ENCODE results near the gene RICTOR.

RICTOR gene

DNA sequence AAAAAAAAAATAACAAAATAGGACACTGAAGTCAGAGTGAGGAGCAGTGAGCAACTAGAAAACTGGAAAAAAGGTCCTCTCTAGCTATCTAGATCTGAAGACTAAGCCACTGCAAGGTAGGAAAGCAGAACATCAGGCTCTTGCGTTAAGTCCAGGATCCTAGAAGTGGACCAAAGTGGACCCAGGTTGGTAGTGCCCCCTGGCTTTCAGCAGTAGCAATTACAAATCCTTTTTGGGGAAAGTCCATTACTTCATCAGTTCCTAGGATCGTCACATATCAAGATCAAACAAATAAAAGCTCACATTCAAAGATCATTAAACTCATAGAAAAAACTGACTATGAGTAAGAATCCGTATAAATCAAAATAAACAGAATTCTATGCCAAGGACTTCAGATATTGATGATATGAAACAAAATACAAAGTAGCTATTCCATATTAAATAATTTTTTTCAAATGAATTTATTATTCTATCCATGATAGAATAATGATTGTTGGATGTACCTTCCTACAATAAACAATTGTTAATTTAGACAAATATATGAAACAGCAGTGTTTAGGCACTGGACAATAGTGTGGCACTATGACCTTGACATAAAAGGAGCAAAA, 6.5 kb upstream of the RICTOR start:
- H3K4me3 ChIP-seq (ENCODE audit: low read depth, low read length) = no peak overlapping the region
- no peaks in the 10 kb centered on the region for H3K36me3 ChIP-seq (replicated peaks)
- TF ChIP-seq, protein P1, sequence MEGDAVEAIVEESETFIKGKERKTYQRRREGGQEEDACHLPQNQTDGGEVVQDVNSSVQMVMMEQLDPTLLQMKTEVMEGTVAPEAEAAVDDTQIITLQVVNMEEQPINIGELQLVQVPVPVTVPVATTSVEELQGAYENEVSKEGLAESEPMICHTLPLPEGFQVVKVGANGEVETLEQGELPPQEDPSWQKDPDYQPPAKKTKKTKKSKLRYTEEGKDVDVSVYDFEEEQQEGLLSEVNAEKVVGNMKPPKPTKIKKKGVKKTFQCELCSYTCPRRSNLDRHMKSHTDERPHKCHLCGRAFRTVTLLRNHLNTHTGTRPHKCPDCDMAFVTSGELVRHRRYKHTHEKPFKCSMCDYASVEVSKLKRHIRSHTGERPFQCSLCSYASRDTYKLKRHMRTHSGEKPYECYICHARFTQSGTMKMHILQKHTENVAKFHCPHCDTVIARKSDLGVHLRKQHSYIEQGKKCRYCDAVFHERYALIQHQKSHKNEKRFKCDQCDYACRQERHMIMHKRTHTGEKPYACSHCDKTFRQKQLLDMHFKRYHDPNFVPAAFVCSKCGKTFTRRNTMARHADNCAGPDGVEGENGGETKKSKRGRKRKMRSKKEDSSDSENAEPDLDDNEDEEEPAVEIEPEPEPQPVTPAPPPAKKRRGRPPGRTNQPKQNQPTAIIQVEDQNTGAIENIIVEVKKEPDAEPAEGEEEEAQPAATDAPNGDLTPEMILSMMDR (IDR thresholded peaks at IDR 0.05; ENCODE audit: low read depth, low read length, missing control alignments) = peak; percentile 86
- DNase-seq = peak; percentile 25
- in situ Hi-C loops (cut with HindIII; ENCODE audit: low pct_ligation_motif_present, low sequenced_read_pairs) = no loop called here
- H3K27me3 ChIP-seq (replicated peaks) = no peaks in the 10 kb centered on the region
- H3K27ac ChIP-seq = no peak overlapping the region

DNA sequence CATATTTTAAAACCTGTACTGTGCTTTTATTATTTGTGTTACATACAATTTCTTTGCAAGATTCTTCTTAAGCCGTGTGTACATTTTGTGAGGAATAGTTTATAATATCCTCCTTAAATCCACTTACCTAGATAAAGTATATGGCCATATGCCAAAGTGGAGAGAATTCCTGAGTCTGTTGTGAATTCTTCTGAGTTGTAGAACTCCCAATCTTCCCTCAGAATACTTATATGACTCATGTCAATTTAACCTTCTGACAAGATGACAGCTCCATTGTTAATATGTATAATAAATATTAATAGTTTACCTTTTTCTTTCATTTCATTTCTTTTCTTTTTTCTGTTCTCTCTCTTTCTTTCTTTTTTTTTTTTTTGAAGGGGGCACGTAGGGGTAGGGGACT, 6.0 kb upstream of the RICTOR start:
- TF ChIP-seq, protein P1 (IDR thresholded peaks at IDR 0.05; ENCODE audit: low read depth, low read length, missing control alignments) = no peak
- Histone ChIP-seq H3K27ac (no peak overlapping the region), H3K27me3 (replicated peaks) (no peaks in the 10 kb centered on the region), H3K36me3 (replicated peaks) (no peaks in the 10 kb centered on the region), H3K4me3 (ENCODE audit: low read depth, low read length) (no peak overlapping the region)
- in situ Hi-C loops (cut with HindIII; ENCODE audit: low pct_ligation_motif_present, low sequenced_read_pairs) = no loop called here
- no peak for DNase-seq

DNA sequence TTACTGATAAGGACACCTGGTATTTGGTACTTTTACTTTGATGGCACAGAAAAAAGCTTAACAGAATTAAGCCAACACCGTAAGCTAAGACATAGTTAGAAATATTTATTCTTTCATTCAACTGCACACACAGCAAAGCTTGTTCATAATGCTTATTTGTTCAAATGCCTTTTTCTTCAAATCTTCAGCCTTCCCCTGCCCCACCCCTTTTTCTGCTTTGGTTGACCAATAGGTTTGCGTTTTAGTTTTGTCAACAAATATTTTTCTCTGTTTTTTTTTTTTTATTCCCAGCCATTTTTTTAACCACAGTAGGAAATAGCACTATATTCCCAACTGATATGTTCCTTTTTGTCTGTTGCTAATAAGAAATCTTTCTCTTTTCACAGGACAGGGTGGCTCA, 4.9 kb upstream of the RICTOR start:
- in situ Hi-C loops (cut with HindIII; ENCODE audit: low pct_ligation_motif_present, low sequenced_read_pairs) = no loop called here
- DNase-seq = no peak
- Histone ChIP-seq H3K4me3 (ENCODE audit: low read depth, low read length) (no peak overlapping the region), H3K27ac (no peak overlapping the region), H3K27me3 (replicated peaks) (no peaks in the 10 kb centered on the region), H3K36me3 (replicated peaks) (no peaks in the 10 kb centered on the region)
- TF ChIP-seq, protein P1 (IDR thresholded peaks at IDR 0.05; ENCODE audit: low read depth, low read length, missing control alignments) = no peak

DNA sequence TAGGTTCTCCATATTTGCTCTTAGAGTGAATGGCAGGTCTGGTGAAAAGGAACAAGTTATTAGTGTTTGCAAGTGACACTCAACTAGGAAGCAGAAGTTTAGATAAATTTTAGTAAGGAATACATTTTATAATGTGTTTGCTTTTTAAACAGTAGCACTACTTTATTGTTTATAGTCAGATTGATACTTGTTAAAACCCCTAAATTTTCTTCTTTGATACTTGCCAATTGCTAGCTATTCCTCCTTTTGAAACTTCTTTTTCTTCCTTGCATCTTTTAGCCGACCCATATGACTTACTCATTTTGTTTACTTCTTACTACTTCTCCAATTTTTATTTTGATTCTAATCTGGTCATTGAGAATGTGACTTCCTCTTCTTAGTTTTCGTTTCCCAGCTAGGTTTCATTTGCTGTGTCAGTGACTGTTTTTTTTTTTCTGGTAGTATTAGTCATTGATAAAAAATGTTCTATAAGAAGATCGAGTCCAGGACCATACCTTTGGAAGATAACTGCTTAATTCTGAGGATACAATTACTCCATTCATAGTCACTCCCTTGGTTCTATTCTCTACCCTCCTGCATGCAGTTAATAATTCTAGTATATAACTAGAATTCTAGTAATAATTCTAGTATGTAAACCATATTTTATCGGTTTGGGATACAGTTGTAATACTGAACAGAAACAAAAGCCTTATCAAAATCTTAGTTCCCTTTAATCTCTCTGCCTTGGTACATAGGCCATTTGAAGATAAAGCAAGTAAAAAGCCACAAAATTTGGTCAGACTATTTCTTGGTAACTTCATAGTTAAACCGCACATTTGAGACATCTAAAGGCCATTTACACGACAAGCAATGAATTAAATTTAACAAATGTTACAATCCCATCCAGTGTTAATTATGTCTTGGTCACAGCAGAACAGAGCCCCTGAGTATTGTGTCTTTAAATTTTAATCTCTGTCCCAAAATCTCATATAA, 2.8 kb upstream of the RICTOR start:
- peak overlapping the region; percentile 55 for H3K27ac ChIP-seq
- H3K4me3 ChIP-seq (ENCODE audit: low read depth, low read length) = no peak overlapping the region
- no peak for DNase-seq
- TF ChIP-seq, protein P1 (IDR thresholded peaks at IDR 0.05; ENCODE audit: low read depth, low read length, missing control alignments) = no peak
- peaks cover 2% of the 10 kb centered on the region for H3K36me3 ChIP-seq (replicated peaks)
- in situ Hi-C loops (cut with HindIII; ENCODE audit: low pct_ligation_motif_present, low sequenced_read_pairs) = no loop called here
- no peaks in the 10 kb centered on the region for H3K27me3 ChIP-seq (replicated peaks)

DNA sequence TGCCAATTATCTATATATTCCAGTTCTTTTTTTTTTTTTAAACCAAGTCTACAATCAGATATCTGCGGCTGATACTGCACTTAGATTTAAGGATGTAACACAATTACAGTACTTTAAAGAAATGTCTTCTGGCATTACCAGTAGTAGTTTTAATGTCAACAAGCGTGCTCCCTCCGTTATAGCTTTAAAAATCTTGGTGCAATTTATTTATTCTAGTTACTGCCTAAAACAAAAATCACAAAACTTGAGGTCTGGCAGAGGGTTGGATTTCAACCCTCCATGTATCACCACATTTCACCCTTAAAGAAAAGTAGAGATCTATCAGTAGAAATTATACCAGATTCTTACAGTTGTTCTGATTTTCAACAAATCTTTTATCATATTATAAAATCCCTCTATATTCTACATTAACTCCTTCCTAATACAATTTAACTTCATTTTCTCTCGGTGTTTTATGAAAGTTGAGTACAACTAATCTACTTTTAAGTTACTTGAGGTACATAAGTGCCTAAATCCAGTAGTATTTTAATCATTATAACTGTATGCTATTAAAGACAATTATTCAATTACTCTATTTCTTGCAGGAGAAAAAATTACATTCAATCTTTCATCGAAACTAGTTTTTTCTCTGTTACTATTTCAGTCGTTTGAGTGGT, 2.0 kb upstream of the RICTOR start:
- in situ Hi-C loops (cut with HindIII; ENCODE audit: low pct_ligation_motif_present, low sequenced_read_pairs) = no loop called here
- Histone ChIP-seq H3K27me3 (replicated peaks) (no peaks in the 10 kb centered on the region), H3K27ac (peak overlapping the region; percentile 55), H3K36me3 (replicated peaks) (peaks cover 2% of the 10 kb centered on the region), H3K4me3 (ENCODE audit: low read depth, low read length) (no peak overlapping the region)
- TF ChIP-seq, protein P1 (IDR thresholded peaks at IDR 0.05; ENCODE audit: low read depth, low read length, missing control alignments) = no peak
- no peak for DNase-seq
